K562 (cell line): ENCODE results near the gene ATAD3C. TPM values are rescaled to one million over a fixed set of nuclear protein-coding genes. Genes with fewer than 3 reads are reported as not detected.

Experiments
- CBX1 ChIP-seq: sonication (generic); IDR thresholded peaks from 2 replicates; pipeline ENCODE4 v1.6.1; 2016; ENCODE audit warnings: antibody characterized with exemption, low read depth, mild to moderate bottlenecking
- CBX5 ChIP-seq: IDR thresholded peaks from 2 replicates; pipeline ENCODE4 v1.6.1; 2014; ENCODE audit warnings: low read depth, borderline replicate concordance
- E2F1 ChIP-seq: sonication (generic); formaldehyde crosslinking; IDR thresholded peaks from 2 replicates; pipeline ENCODE4 v1.8.1; 2023; ENCODE audit warnings: mild to moderate bottlenecking, missing genetic modification reagents, moderate library complexity
- MLX ChIP-seq, 2 experiments: fragments of 450-650 bp in 1 of 2; sonication (generic) in 1 of 2; formaldehyde crosslinking; conservative IDR thresholded peaks; 2 replicates each; pipeline versions ENCODE4 v1.4.0 to v1.8.1; 2020 to 2022; ENCODE audit warnings: mild to moderate bottlenecking in 1 of 2, missing genetic modification reagents in 1 of 2
- RBBP5 ChIP-seq: fragments of 200-600 bp; sonication (generic); IDR thresholded peaks from 2 replicates; pipeline ENCODE4 v1.6.1; 2012; ENCODE audit warnings: borderline replicate concordance, mild to moderate bottlenecking, low read length, control low read depth, inconsistent platforms; ENCODE audit not compliant: insufficient read depth, poor library complexity, severe bottlenecking
- SMAD2 ChIP-seq: fragments of 150-350 bp; IDR thresholded peaks from 2 replicates; pipeline ENCODE4 v1.6.1; 2014; ENCODE audit warnings: low read depth, mild to moderate bottlenecking, low read length
- UBTF ChIP-seq, 2 experiments: IDR thresholded peaks; 2 replicates each; pipeline ENCODE4 v1.6.1; 2012; ENCODE audit warnings: improper control_type of control experiment in 2 of 2, low read depth in 2 of 2, low read length in 2 of 2, borderline replicate concordance in 1 of 2
- ZBTB40 ChIP-seq, 2 experiments: fragments of 450-650 bp in 1 of 2; sonication (generic) in 1 of 2; formaldehyde crosslinking in 1 of 2; IDR thresholded peaks; 2 replicates each; pipeline versions ENCODE4 v1.7.1 to v1.9.0; 2016 to 2022; ENCODE audit warnings: inconsistent platforms in 1 of 2, mild to moderate bottlenecking in 1 of 2, missing genetic modification reagents in 1 of 2
- ZNF12 ChIP-seq: sonication (generic); formaldehyde crosslinking; IDR thresholded peaks from 2 replicates; pipeline ENCODE4 v1.4.0; 2020; ENCODE audit warnings: mild to moderate bottlenecking, missing genetic modification reagents
- ZNF184 ChIP-seq: sonication (generic); formaldehyde crosslinking; IDR thresholded peaks from 2 replicates; pipeline ENCODE4 v1.5.0; 2020; ENCODE audit warnings: missing genetic modification reagents
- polyA plus RNA-seq, 8 experiments: library from polyadenylated mRNA; depleted of rRNA in 4 of 8; stranded (reverse) in 5 of 8; unstranded in 3 of 8; fragments of >200 nt; fragmentation: Nextera tagmentation in 2 of 8; fragmentation: Illumina TruSeq in 1 of 8; extraction: Ambion mirVana in 2 of 8; extraction: Trizol in 1 of 8; gene quantifications; 2 replicates each; pipeline versions ENCODE4 v1.2.1 to v1.2.3, GENCODE V29; 2011 to 2014; ENCODE audit warnings: inconsistent platforms in 1 of 8, missing spikeins in 1 of 8
- total RNA-seq, 7 experiments: library from RNA; depleted of rRNA in 6 of 7; stranded (reverse); fragments of >200 nt in 6 of 7; fragmentation: Illumina TruSeq in 2 of 7; extraction: Trizol in 2 of 7; gene quantifications; 2 replicates each; pipeline versions ENCODE4 v1.2.1 to v1.2.3, GENCODE V29; 2011 to 2021; ENCODE audit warnings: low replicate concordance in 1 of 7

ATAD3C gene
- total and polyA plus RNA-seq, 9 of the 15 experiments (the other 6 are each of a cell fraction or from before 2014, with no cell fraction given): 0.03 to 0.18 TPM; not detected in 7

- TF ChIP-seq ZBTB40 (IDR thresholded peaks at IDR 0.05) (0 out of 2 replicates have a peak, but pooled peaks have one; percentile 49), ZBTB40 (CRISPR knock-in tag; IDR thresholded peaks at IDR 0.05) (no peak), UBTF (IDR thresholded peaks at IDR 0.05; ENCODE audit: borderline replicate concordance in 1 of 2, low read depth in 2 of 2, low read length in 2 of 2) (peak; percentile 62 to 80; a peak in 2 of 4 replicates), E2F1 (CRISPR knock-in tag) (peak; percentile 36; the same call in 1 of the 2 replicates), CBX1 (0 out of 2 replicates have a peak, but pooled peaks have one; percentile 37), RBBP5 (peak; percentile 36), SMAD2 (no peak), MLX (CRISPR knock-in tag; conservative IDR thresholded peaks at IDR 0.05) (0 out of 4 replicates have a peak, but pooled peaks of 1 of the 2 experiments have one; percentile 76), ZNF12 (CRISPR knock-in tag) (no peak), CBX5 (no peak), ZNF184 (CRISPR knock-in tag) (no peak)
These were observed 14.2 kb upstream of the ATAD3C start, which contains the start of gene VWA1 (continued) for GRCh38 chr1:1435106-1435903.
